Stimulated activated naive B cell treated with anti-CD40 and anti-IgM and Interleukin-4, amounts not matched to agents 10 μg/mL and 1 μg/mL and 100 μg/mL, for 72 hours (primary cell): ENCODE measurements around the gene LRRC1.

ENCODE experiments used
- ATAC-seq, 2 donors: fragments of 150-1000 bp; cut with Tn5 transposase; replicated peaks; 2 replicates each; pipeline ENCODE4 v1.10.0; 2021; ENCODE audit warnings: moderate library complexity in 1 of 2
- DNase-seq: peaks from one replicate; pipeline ENCODE4 v3.0.0; 2021
- H3K27ac Mint-ChIP-seq: one replicate; pipeline ENCODE4 v1.8.0; 2022; ENCODE audit warnings: mild to moderate bottlenecking, mixed read lengths
- H3K27me3 Mint-ChIP-seq, 2 donors: one replicate each; pipeline ENCODE4 v1.8.0; 2022; ENCODE audit warnings: mixed read lengths in 2 of 2
- H3K36me3 Mint-ChIP-seq, 2 donors: one replicate each; pipeline ENCODE4 v1.8.0; 2022; ENCODE audit warnings: mixed read lengths in 2 of 2, mild to moderate bottlenecking in 1 of 2
- H3K4me1 Mint-ChIP-seq, 2 donors: one replicate each; pipeline ENCODE4 v1.8.0; 2022; ENCODE audit warnings: mixed read lengths in 2 of 2, mild to moderate bottlenecking in 1 of 2
- H3K4me3 Mint-ChIP-seq, 2 donors: one replicate each; pipeline ENCODE4 v1.8.0; 2022; ENCODE audit warnings: mild to moderate bottlenecking in 2 of 2, mixed read lengths in 2 of 2, moderate library complexity in 1 of 2
- H3K9me3 Mint-ChIP-seq, 2 donors: one replicate each; pipeline ENCODE4 v1.8.0; 2022; ENCODE audit warnings: mixed read lengths in 2 of 2, mild to moderate bottlenecking in 1 of 2

LRRC1 gene

DNA sequence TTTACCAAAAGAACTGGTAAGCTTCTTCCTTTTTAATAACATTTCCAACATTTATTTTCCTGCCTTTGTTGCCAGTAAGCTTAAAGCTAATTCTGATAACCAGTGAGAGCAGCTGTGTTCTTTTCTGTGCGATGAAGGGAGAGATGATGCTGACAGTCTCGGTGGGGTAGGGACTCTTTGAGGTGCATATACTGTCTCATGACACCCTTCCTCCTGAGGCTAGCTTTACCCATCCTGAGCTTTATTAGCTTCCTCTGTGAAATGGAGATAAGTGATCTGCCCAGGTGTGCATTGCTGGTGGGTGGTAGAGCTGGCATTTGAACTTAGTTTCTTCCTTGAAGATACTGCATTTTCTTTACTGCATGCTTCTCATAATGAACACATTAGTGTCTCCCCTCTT is 92.5 kb downstream of the LRRC1 start:
- H3K27ac Mint-ChIP-seq, result no peak overlapping the region
- no peaks in the 10 kb centered on the region for H3K27me3 Mint-ChIP-seq
- DNase-seq, result no peak
- H3K4me3 Mint-ChIP-seq, result no peak overlapping the region
- H3K36me3 Mint-ChIP-seq, result peaks cover 1 to 12% of the 10 kb centered on the region in 2 donors
- no peaks in the 10 kb centered on the region for H3K9me3 Mint-ChIP-seq
- no peak for ATAC-seq
- no peaks in the 10 kb centered on the region for H3K4me1 Mint-ChIP-seq

DNA sequence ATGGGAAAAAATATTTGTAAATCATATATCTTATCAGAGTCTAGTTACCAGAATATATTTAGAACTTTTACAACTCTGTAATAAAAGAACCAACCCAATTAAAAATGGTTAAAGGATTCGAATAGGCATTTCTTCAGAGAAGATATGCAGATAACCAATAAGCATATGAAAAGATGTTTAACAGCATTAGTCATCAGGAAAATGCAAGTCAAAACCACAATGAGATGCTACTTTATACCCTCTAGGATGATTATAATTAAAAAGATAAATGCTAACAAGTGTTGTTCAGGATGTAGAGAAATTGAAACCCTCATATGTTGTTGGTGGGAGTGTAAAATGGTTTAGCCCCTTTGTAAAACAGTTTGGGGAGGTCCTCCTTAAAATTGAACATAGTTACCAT is 94.1 kb downstream of the LRRC1 start:
- H3K27me3 Mint-ChIP-seq, result no peaks in the 10 kb centered on the region
- peaks cover 1 to 5% of the 10 kb centered on the region in 2 donors for H3K36me3 Mint-ChIP-seq
- DNase-seq (no peak), ATAC-seq (no peak)
- no peaks in the 10 kb centered on the region for H3K4me1 Mint-ChIP-seq
- H3K9me3 Mint-ChIP-seq, result no peaks in the 10 kb centered on the region
- no peak overlapping the region for H3K4me3 Mint-ChIP-seq
- H3K27ac Mint-ChIP-seq, result no peak overlapping the region

GRCh38 chr6:53889365-53889764 is 94.6 kb downstream of the LRRC1 start:
- Mint-ChIP-seq H3K9me3 (no peaks in the 10 kb centered on the region), H3K27ac (no peak overlapping the region), H3K4me1 (peaks cover 0 to 4% of the 10 kb centered on the region in 2 donors), H3K36me3 (peaks cover 1 to 5% of the 10 kb centered on the region in 2 donors), H3K27me3 (no peaks in the 10 kb centered on the region), H3K4me3 (no peak overlapping the region)
- ATAC-seq, result no peak
- DNase-seq, result no peak

DNA sequence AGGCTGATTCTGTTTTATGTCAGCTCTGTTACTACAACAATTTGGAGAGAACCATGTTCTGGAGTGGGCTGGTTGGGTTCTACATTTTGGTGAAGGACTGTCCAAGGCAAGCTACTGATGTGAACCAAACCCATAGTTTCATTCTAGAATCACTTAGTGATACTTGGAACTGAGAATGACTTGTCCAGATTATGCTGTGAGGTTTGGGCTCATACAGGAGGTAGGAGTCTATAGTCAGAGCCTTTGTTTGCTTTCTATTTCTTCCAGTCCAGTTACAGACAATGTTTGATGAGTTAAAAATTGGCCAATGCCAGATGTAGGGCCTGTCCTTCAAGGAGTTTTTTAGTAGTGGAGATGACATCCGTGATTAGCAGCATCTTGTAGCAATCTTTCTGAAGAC is 97.9 kb downstream of the LRRC1 start:
- no peak overlapping the region for H3K4me3 Mint-ChIP-seq
- peaks cover 3 to 10% of the 10 kb centered on the region in 2 donors for H3K36me3 Mint-ChIP-seq
- DNase-seq (no peak), ATAC-seq (no peak)
- H3K27me3 Mint-ChIP-seq, result no peaks in the 10 kb centered on the region
- peaks cover 0 to 4% of the 10 kb centered on the region in 2 donors for H3K4me1 Mint-ChIP-seq
- no peak overlapping the region for H3K27ac Mint-ChIP-seq
- no peaks in the 10 kb centered on the region for H3K9me3 Mint-ChIP-seq

DNA sequence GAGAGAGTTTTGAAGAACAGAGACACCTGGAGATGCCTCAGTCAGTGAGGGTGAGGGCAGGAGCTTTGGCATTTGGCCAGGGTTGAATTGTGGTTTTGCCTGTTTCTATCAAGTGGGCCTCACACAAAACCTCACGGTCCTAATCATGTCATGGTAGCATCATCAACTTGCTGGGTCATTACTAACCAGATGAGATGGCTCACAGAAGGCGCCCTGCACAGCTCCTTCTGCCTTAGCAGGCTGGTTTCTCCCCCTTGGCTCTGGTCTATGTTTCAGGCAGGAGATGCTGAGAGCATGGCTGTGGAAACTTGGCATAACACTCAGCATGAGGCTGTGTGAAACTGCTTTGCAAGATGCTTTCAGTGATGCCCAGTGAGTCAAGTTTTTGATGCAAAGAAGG is 99.3 kb downstream of the LRRC1 start:
- H3K36me3 Mint-ChIP-seq, result peaks cover 7 to 15% of the 10 kb centered on the region in 2 donors
- H3K27me3 Mint-ChIP-seq, result no peaks in the 10 kb centered on the region
- peaks cover 0 to 4% of the 10 kb centered on the region in 2 donors for H3K4me1 Mint-ChIP-seq
- no peak overlapping the region for H3K27ac Mint-ChIP-seq
- peak; percentile 69 to 79 for ATAC-seq
- no peak overlapping the region for H3K4me3 Mint-ChIP-seq
- DNase-seq, result peak; percentile 17
- no peaks in the 10 kb centered on the region for H3K9me3 Mint-ChIP-seq

GRCh38 chr6:53896196-53896595 is 101.4 kb downstream of the LRRC1 start:
- DNase-seq (no peak), ATAC-seq (no peak)
- no peaks in the 10 kb centered on the region for H3K27me3 Mint-ChIP-seq
- no peak overlapping the region for H3K27ac Mint-ChIP-seq
- H3K4me3 Mint-ChIP-seq, result no peak overlapping the region
- peaks cover 12 to 19% of the 10 kb centered on the region in 2 donors for H3K36me3 Mint-ChIP-seq
- H3K4me1 Mint-ChIP-seq, result peaks cover 0 to 4% of the 10 kb centered on the region in 2 donors
- H3K9me3 Mint-ChIP-seq, result no peaks in the 10 kb centered on the region

- ATAC-seq, result no peak
- H3K36me3 Mint-ChIP-seq, result peaks cover 14 to 21% of the 10 kb centered on the region in 2 donors
- no peak for DNase-seq
- no peak overlapping the region for H3K27ac Mint-ChIP-seq
- peaks cover 0 to 4% of the 10 kb centered on the region in 2 donors for H3K4me1 Mint-ChIP-seq
- H3K4me3 Mint-ChIP-seq, result no peak overlapping the region
- H3K27me3 Mint-ChIP-seq, result no peaks in the 10 kb centered on the region
- H3K9me3 Mint-ChIP-seq, result no peaks in the 10 kb centered on the region
Measured at GRCh38 chr6:53898026-53898795, 103.4 kb downstream of the LRRC1 start.

DNA sequence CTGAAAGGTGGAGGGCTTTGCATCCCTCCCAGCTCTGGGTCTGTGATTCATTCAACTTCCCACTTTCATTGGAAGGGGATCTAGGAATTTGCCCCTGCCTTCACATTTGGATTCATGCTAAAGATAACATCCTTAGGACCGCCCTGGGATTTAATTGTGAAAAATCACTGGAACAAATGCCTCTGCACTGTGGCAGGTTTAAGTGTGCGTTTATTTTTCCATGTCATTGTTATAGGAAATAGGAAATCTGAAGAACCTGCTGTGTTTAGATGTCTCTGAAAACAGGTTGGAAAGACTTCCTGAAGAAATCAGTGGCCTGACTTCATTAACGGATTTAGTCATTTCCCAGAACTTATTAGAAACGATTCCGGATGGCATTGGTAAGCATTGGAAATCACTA is 104.7 kb downstream of the LRRC1 start:
- Mint-ChIP-seq H3K4me1 (no peaks in the 10 kb centered on the region), H3K4me3 (no peak overlapping the region), H3K27me3 (no peaks in the 10 kb centered on the region), H3K27ac (no peak overlapping the region), H3K36me3 (peaks cover 15 to 29% of the 10 kb centered on the region in 2 donors), H3K9me3 (no peaks in the 10 kb centered on the region)
- ATAC-seq, result no peak
- DNase-seq, result no peak

GRCh38 chr6:53903357-53903756 is 108.6 kb downstream of the LRRC1 start:
- H3K36me3 Mint-ChIP-seq, result peaks cover 16 to 39% of the 10 kb centered on the region in 2 donors
- no peaks in the 10 kb centered on the region for H3K4me1 Mint-ChIP-seq
- H3K27me3 Mint-ChIP-seq, result no peaks in the 10 kb centered on the region
- ATAC-seq, result no peak
- H3K27ac Mint-ChIP-seq, result no peak overlapping the region
- H3K9me3 Mint-ChIP-seq, result no peaks in the 10 kb centered on the region
- no peak overlapping the region for H3K4me3 Mint-ChIP-seq
- DNase-seq, result no peak

DNA sequence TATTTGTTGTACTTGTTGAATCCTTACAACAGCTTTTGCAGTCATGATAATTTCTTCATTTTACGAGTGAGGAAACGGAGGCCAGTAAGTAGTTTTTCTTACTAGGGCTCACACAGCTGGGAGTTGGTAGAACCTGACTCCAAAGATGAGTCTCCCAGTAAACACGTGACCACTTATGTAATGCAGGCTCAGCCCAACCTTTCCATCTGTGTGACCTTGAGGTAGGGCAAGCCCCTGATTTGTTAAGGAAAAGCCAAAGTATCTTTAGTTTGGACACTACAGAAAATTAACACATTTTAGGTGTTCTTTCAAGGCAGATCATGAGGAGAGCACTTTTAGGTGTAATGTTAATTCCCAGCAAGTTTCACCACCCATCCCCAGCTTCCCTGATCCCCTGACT is 111.3 kb downstream of the LRRC1 start:
- peaks cover 10 to 35% of the 10 kb centered on the region in 2 donors for H3K36me3 Mint-ChIP-seq
- H3K9me3 Mint-ChIP-seq, result no peaks in the 10 kb centered on the region

GRCh38 chr6:53906842-53907241 is 112.0 kb downstream of the LRRC1 start:
- ATAC-seq (no peak), DNase-seq (no peak)
- H3K36me3 Mint-ChIP-seq, result peaks cover 10 to 32% of the 10 kb centered on the region in 2 donors
- H3K27ac Mint-ChIP-seq, result no peak overlapping the region
- no peaks in the 10 kb centered on the region for H3K27me3 Mint-ChIP-seq
- no peak overlapping the region for H3K4me3 Mint-ChIP-seq
- H3K9me3 Mint-ChIP-seq, result no peaks in the 10 kb centered on the region
- no peaks in the 10 kb centered on the region for H3K4me1 Mint-ChIP-seq

More for the DNA sequence above, 111.3 kb downstream of the LRRC1 start:
- Mint-ChIP-seq H3K4me3 (no peak overlapping the region), H3K27ac (no peak overlapping the region), H3K4me1 (no peaks in the 10 kb centered on the region), H3K27me3 (no peaks in the 10 kb centered on the region)
- DNase-seq (no peak), ATAC-seq (no peak)

DNA sequence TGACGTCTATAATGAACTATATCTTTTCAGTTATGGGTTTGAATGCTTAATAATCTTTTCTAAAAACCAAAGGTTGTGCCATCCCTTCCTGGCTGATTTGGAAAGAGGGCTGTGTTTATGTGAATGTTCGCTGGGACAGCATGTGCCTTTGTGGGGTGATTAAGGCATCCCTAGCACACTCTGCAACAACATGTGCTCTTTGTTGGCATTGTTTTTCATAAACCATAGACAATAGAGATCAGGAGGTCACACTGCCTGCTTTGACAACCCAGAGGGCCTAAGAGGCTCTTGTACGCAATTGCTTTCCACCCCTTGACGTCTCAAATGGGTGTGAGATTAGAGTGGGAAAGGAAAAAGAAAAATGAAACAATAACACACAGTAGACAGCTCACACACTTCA is 116.0 kb downstream of the LRRC1 start:
- Mint-ChIP-seq H3K9me3 (no peaks in the 10 kb centered on the region), H3K36me3 (peaks cover 15 to 28% of the 10 kb centered on the region in 2 donors), H3K27ac (no peak overlapping the region), H3K4me1 (peaks cover 0 to 3% of the 10 kb centered on the region in 2 donors), H3K27me3 (no peaks in the 10 kb centered on the region), H3K4me3 (no peak overlapping the region)
- DNase-seq (no peak), ATAC-seq (no peak)

GRCh38 chr6:53912661-53913060 is 117.9 kb downstream of the LRRC1 start:
- Mint-ChIP-seq H3K4me3 (no peak overlapping the region), H3K9me3 (no peaks in the 10 kb centered on the region), H3K4me1 (peaks cover 0 to 3% of the 10 kb centered on the region in 2 donors), H3K27me3 (no peaks in the 10 kb centered on the region), H3K36me3 (peaks cover 13 to 20% of the 10 kb centered on the region in 2 donors), H3K27ac (no peak overlapping the region)
- DNase-seq (no peak), ATAC-seq (no peak)

DNA sequence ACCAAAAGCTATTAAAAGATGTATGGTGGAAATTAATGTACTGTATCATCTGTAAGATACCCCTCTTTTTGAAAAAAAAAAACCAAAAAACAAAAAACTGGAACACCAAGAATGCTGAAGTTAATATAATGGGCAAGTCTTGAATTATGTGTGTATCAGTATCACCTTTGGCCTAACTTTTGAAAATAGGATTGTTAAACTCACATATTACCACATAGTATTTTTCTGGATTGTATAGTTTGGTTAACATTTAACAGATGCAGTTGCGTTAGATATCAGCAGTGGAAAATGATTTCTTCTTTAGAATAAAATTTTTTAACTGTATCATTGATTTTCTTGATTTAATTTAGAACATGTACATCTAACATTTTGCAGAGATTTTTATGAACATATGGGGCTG is 118.5 kb downstream of the LRRC1 start:
- no peak for ATAC-seq
- H3K36me3 Mint-ChIP-seq, result peaks cover 13 to 20% of the 10 kb centered on the region in 2 donors
- DNase-seq, result no peak
- H3K4me3 Mint-ChIP-seq, result no peak overlapping the region
- no peaks in the 10 kb centered on the region for H3K27me3 Mint-ChIP-seq
- no peak overlapping the region for H3K27ac Mint-ChIP-seq
- H3K9me3 Mint-ChIP-seq, result no peaks in the 10 kb centered on the region
- peaks cover 0 to 3% of the 10 kb centered on the region in 2 donors for H3K4me1 Mint-ChIP-seq

DNA sequence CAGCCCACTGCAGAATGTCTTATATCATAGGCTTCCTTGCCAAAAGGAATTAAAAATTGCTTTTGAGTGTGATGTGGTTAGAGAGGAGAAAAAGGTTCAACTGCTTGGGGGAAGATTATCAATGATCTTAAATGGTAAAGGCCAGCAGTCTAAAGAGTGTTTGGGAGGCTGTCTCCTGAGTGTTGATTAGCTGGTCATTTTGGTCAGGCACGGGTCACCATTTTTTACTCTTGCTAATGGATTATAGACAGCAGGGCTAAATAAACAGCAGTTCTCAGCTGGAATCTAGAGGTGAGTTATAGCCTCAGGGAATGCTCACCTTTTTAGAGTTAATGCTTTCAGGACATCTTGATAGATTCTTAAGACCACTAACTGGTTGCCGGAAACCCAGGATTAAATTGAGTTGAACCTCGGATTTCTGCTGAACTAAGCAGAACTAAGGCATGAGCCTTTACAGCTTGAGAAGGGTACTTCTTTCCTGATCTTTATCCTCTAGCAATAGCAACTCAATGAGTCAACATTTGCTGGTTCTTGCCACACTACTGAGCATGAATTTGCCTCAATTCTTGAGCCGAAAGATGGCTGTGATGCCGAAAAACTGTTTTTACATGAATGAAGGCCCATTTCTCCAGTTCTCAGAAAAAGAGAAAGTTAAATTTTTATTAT is 120.4 kb downstream of the LRRC1 start:
- Mint-ChIP-seq H3K9me3 (no peaks in the 10 kb centered on the region), H3K4me3 (no peak overlapping the region), H3K27ac (no peak overlapping the region), H3K36me3 (peaks cover 16 to 20% of the 10 kb centered on the region in 2 donors), H3K27me3 (no peaks in the 10 kb centered on the region), H3K4me1 (peaks cover 0 to 3% of the 10 kb centered on the region in 2 donors)
- ATAC-seq, result no peak
- no peak for DNase-seq
